ELR (cell line): ENCODE results near the gene MXD4.

Source experiments
- DNase-seq: peaks from one replicate; pipeline ENCODE4 v3.0.0-alpha.2; 2015; ENCODE audit warnings: low read depth

The MXD4 gene

GRCh38 chr4:2262145-2262943, 435 bp upstream of the MXD4 start:
- peak; percentile 99 for DNase-seq

- DNase-seq, result peak; percentile 67
These were observed 628 bp downstream of the MXD4 start for GRCh38 chr4:2261110-2261852.

- DNase-seq, result no peak
These were observed 1.4 kb downstream of the MXD4 start for GRCh38 chr4:2260344-2261109.

- no peak for DNase-seq
These were observed 2.2 kb downstream of the MXD4 start for GRCh38 chr4:2259541-2260343.

GRCh38 chr4:2259036-2259540, 2.8 kb downstream of the MXD4 start:
- DNase-seq, result no peak

GRCh38 chr4:2258091-2259035, 3.5 kb downstream of the MXD4 start:
- DNase-seq, result no peak

GRCh38 chr4:2257361-2258081, 4.4 kb downstream of the MXD4 start:
- no peak for DNase-seq

GRCh38 chr4:2256781-2257191, 5.1 kb downstream of the MXD4 start:
- no peak for DNase-seq

GRCh38 chr4:2256156-2256731, 5.7 kb downstream of the MXD4 start:
- no peak for DNase-seq

- no peak for DNase-seq
These were observed 6.3 kb downstream of the MXD4 start for GRCh38 chr4:2255501-2256155.

GRCh38 chr4:2254665-2255500, 7.0 kb downstream of the MXD4 start:
- no peak for DNase-seq

GRCh38 chr4:2253160-2254084, 8.5 kb downstream of the MXD4 start:
- no peak for DNase-seq

- no peak for DNase-seq
These were observed 9.3 kb downstream of the MXD4 start for GRCh38 chr4:2252530-2253091.

- no peak for DNase-seq
These were observed 9.9 kb downstream of the MXD4 start for GRCh38 chr4:2251795-2252529.

GRCh38 chr4:2251073-2251794, 10.7 kb downstream of the MXD4 start:
- DNase-seq, result no peak
